DND-41 (cell line): ENCODE measurements around the gene DENND1C.

ENCODE experiments used
- ATAC-seq: fragments of 200-7000 bp; cut with Tn5 transposase; 3 replicates; pipeline ENCODE4 v1.9.1; 2021; ENCODE audit warnings: low read depth; ENCODE audit not compliant: insufficient read depth
- DNase-seq: peaks from one replicate; pipeline ENCODE4 v3.0.0-alpha.2; 2020
- H2AFZ ChIP-seq: 2 replicates; pipeline ENCODE4 v1.6.0; 2012; ENCODE audit warnings: low read depth, low read length
- H3K27ac ChIP-seq: 2 replicates; pipeline ENCODE4 v1.5.1; 2012; ENCODE audit warnings: low read length, inconsistent platforms
- H3K27me3 ChIP-seq: fragments of 200-600 bp; sonication (generic); 2 replicates; pipeline ENCODE4 v1.6.0; 2012; ENCODE audit warnings: low read length, mild to moderate bottlenecking, inconsistent platforms; ENCODE audit not compliant: insufficient read depth, poor library complexity
- H3K36me3 ChIP-seq: 2 replicates; pipeline ENCODE4 v1.5.1; 2012; ENCODE audit warnings: low read length, inconsistent platforms; ENCODE audit not compliant: insufficient read depth
- H3K4me1 ChIP-seq: 2 replicates; pipeline ENCODE4 v1.5.1; 2012; ENCODE audit warnings: mild to moderate bottlenecking, low read length; ENCODE audit not compliant: insufficient read depth
- H3K4me2 ChIP-seq: 2 replicates; pipeline ENCODE4 v1.6.0; 2012; ENCODE audit warnings: mild to moderate bottlenecking, moderate library complexity, low read length, inconsistent platforms; ENCODE audit not compliant: insufficient read depth
- H3K4me3 ChIP-seq, 2 experiments: fragments of 200-600 bp in 1 of 2; shearing (Covaris generic) in 1 of 2; 2 replicates each; pipeline ENCODE4 v1.5.1; 2012 to 2016; ENCODE audit warnings: inconsistent platforms in 2 of 2, low read length in 2 of 2, mild to moderate bottlenecking in 2 of 2, low read depth in 1 of 2, moderate library complexity in 1 of 2
- H3K79me2 ChIP-seq: 2 replicates; pipeline ENCODE4 v1.6.0; 2012; ENCODE audit warnings: low read length, inconsistent platforms; ENCODE audit not compliant: insufficient read depth
- H3K9ac ChIP-seq: 2 replicates; pipeline ENCODE4 v1.6.0; 2012; ENCODE audit warnings: low read depth, mild to moderate bottlenecking, inconsistent platforms, low read length, moderate library complexity
- H3K9me3 ChIP-seq: 2 replicates; pipeline ENCODE4 v1.5.1; 2012; ENCODE audit warnings: low read length, moderate library complexity, mild to moderate bottlenecking, inconsistent platforms; ENCODE audit not compliant: insufficient read depth, severe bottlenecking
- H4K20me1 ChIP-seq: 2 replicates; pipeline ENCODE4 v1.6.0; 2012; ENCODE audit warnings: low read length; ENCODE audit not compliant: insufficient read depth
- CTCF ChIP-seq: IDR thresholded peaks from 2 replicates; pipeline ENCODE4 v1.5.1; 2012; ENCODE audit warnings: borderline replicate concordance, low read length, moderate library complexity, mild to moderate bottlenecking; ENCODE audit not compliant: poor library complexity, severe bottlenecking; ENCODE audit errors: extremely low read depth
- EZH2 ChIP-seq: IDR thresholded peaks from 3 replicates; pipeline ENCODE4 v1.6.1; 2012; ENCODE audit warnings: borderline replicate concordance, low read depth, mild to moderate bottlenecking, moderate library complexity, low read length, inconsistent platforms; ENCODE audit not compliant: severe bottlenecking

The DENND1C gene

GRCh38 chr19:6417713-6418561, 63.6 kb downstream of the DENND1C start:
- H3K27me3 ChIP-seq = no peaks in the 10 kb centered on the region
- TF ChIP-seq CTCF (peak; percentile 17), EZH2 (no peak)
- no peak overlapping the region for H2AFZ ChIP-seq
- DNase-seq = no peak
- peaks cover 92% of the 10 kb centered on the region for H3K36me3 ChIP-seq
- no peak overlapping the region for H3K9ac ChIP-seq
- ATAC-seq = no peak
- peaks cover 17% of the 10 kb centered on the region for H3K4me1 ChIP-seq
- no peak overlapping the region for H3K4me2 ChIP-seq
- peaks cover 54% of the 10 kb centered on the region for H3K79me2 ChIP-seq
- H4K20me1 ChIP-seq = peaks cover 88% of the 10 kb centered on the region
- no peak overlapping the region for H3K4me3 ChIP-seq
- no peak overlapping the region for H3K27ac ChIP-seq
- H3K9me3 ChIP-seq = no peaks in the 10 kb centered on the region
